ENCODE results near the gene REPS2.

REPS2 gene

DNA sequence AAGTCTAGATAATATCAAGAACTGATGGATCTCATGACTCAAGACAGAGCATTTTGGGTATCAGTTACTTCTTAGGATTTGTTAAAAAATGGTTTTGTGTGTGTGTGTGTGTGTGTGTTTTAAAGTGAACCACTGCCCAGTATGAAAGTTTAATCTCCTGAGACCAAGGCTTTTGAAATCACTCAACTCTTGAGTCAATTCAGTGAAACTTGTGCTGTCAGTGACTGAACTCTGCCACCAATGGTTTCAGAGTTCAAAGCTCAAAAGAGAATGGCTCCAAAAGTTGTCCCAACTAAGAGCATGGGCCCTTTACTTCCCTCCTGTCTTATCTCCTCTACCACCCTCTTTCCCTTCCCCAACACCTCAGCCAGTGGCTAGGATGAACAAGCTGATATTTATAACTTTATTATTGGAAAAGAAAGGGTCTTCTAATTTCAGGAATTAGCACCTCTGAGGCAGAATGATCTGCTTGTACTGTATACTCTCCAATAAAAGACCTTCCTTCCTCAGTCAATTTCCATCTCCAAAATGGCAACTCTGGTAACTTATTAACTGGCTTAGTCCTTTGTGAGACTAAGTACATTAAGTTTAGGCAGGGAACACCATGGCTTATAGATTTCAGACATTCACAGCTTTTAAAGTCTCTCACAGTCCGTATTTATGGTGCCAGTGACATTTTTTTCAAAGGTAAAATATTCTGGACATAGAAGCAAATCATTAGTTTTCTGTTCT lies 152.2 kb downstream of the REPS2 start:
- no peak for DNase-seq

- DNase-seq: no peak
These were observed 158.0 kb downstream of the REPS2 start for GRCh38 chrX:17104433-17104832.

GRCh38 chrX:17120816-17121215 lies 174.4 kb downstream of the REPS2 start:
- DNase-seq: no peak

GRCh38 chrX:17154001-17154400 lies 207.5 kb downstream of the REPS2 start:
- DNase-seq: no peak

DNA sequence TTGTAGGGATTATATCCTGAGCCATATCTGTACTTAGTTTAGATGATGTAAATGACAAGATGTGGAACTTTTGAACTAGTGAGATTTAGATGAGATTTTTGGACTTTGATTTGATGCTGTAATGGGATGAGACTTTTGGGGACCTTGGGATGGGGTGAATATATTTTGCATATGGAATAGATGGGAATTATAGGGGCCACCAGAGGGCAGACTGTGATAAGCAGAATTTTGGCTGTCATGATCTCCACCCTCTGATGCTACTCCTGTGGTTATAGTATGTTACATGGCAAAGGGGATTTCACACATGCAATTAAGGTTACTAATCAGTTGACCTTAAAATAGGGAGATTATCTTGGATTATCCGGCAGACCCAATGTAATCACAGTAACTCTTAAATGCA lies 214.5 kb downstream of the REPS2 start:
- no peak for DNase-seq

- no peak for DNase-seq
These were observed 215.5 kb downstream of the REPS2 start for GRCh38 chrX:17161991-17162390.

- no peak for DNase-seq
These were observed 217.6 kb downstream of the REPS2 start for GRCh38 chrX:17164079-17164478.

DNA sequence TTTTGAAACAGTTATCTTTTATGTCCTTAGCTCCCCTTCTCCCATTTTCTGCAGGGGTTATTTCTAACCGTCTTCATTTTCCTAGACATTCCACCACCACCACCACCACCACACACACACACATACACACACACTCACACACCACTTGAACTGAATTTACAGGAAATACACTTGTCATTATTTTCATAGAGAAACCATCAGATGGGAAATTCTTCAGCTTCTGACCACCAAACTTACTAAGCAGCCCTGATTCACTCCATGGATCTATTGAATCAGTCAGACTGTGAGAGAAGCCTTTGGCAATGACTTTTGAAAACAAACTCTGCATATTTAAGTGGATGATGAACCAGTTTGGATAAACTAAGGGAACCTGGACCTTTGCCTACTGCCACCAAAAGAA lies 218.5 kb downstream of the REPS2 start:
- DNase-seq: no peak

GRCh38 chrX:17167915-17168314 lies 221.5 kb downstream of the REPS2 start:
- no peak for DNase-seq

DNA sequence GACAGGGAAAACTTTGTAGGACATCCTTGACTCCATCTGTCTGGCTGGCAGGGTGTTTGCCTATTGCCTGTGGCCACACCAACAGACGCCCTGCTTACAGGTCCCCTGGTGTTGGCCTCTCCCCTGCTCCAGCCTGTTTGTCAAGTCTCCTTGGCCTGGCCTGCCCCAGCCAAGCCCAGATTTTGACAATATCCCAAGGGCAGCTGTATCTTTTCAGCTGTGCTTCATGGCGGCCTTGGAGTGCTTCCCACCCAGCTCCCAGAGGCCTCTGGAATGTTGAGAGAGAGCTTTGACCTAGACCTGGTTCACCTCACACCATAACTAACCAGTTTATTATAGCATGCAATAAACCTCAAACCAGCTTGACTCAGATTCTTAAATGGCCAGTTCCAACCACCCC lies 224.5 kb downstream of the REPS2 start:
- no peak for DNase-seq

GRCh38 chrX:17174671-17175070 lies 228.2 kb downstream of the REPS2 start:
- DNase-seq: no peak

GRCh38 chrX:17182317-17182716 lies 235.9 kb downstream of the REPS2 start:
- no peak for DNase-seq

GRCh38 chrX:17183566-17183965 lies 237.1 kb downstream of the REPS2 start:
- no peak for DNase-seq

GRCh38 chrX:17185431-17185830 lies 239.0 kb downstream of the REPS2 start:
- no peak for DNase-seq

- no peak for DNase-seq
These were observed 240.8 kb downstream of the REPS2 start for GRCh38 chrX:17187136-17187756.

DNA sequence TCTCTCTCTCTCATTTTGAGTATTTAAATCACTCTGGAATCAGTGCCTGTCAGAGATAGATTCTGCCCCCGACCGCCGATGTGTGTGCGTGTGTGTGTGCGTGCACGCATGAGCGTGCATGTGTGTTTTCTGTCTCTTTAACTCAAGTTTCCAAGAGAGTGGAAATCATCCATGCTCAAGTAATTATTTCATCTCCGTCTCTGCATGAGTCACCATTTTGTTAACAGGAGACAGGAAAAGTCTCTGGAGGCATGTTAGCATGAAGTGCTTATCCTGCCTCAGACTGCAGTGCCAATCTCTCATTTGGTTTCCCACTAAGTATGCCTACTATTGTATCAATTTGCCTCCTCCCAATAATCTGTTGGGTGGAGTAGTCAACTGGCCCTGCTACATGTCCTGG lies 245.6 kb downstream of the REPS2 start:
- no peak for DNase-seq

Measured in stimulated activated CD4-positive, alpha-beta T cell treated with anti-CD3 and anti-CD28 coated beads, Interleukin-4, amount 100 ng/mL, for 4 hours (primary cell).